GM12878 (cell line): ENCODE results near the gene BNIP2. TPM values are rescaled to one million over a fixed set of nuclear protein-coding genes. Genes with fewer than 3 reads are reported as not detected.

Experiments used
- CBX3 ChIP-seq: fragments of 200-600 bp; sonication (generic); IDR thresholded peaks from 2 replicates; pipeline ENCODE4 v1.6.1; 2016; ENCODE audit warnings: low read depth, borderline replicate concordance
- CHD1 ChIP-seq: IDR thresholded peaks from 2 replicates; pipeline ENCODE4 v1.6.1; 2012; ENCODE audit warnings: low read depth, low read length, improper control_type of control experiment
- CHD4 ChIP-seq: fragments of 200-600 bp; sonication (generic); IDR thresholded peaks from 2 replicates; pipeline ENCODE4 v1.6.1; 2016; ENCODE audit warnings: mild to moderate bottlenecking
- EED ChIP-seq: sonication (generic); IDR thresholded peaks from 2 replicates; pipeline ENCODE4 v1.6.1; 2016; ENCODE audit warnings: antibody characterized with exemption, low read depth
- FOS ChIP-seq: IDR thresholded peaks from 3 replicates; pipeline ENCODE4 v1.6.1; 2011; ENCODE audit warnings: borderline replicate concordance; ENCODE audit not compliant: insufficient read length; ENCODE audit errors: extremely low read depth
- HCFC1 ChIP-seq: fragments of 150-350 bp; IDR thresholded peaks from 2 replicates; pipeline ENCODE4 v1.6.1; 2014; ENCODE audit warnings: low read length
- HDAC2 ChIP-seq: fragments of 200-600 bp; sonication (generic); IDR thresholded peaks from 2 replicates; pipeline ENCODE4 v1.6.1; 2017
- IRF3 ChIP-seq: fragments of 450-650 bp; IDR thresholded peaks from 2 replicates; pipeline ENCODE4 v1.6.1; 2014; ENCODE audit warnings: mild to moderate bottlenecking
- MEF2A ChIP-seq: IDR thresholded peaks from 2 replicates; pipeline ENCODE4 v1.6.1; 2011; ENCODE audit warnings: low read depth, mild to moderate bottlenecking, low read length, moderate library complexity; ENCODE audit not compliant: insufficient read depth
- MXI1 ChIP-seq: fragments of 150-350 bp; IDR thresholded peaks from 2 replicates; pipeline ENCODE4 v1.6.1; 2011; ENCODE audit warnings: low read depth, mild to moderate bottlenecking, inconsistent platforms, low read length, improper control_type of control experiment
- NR2C2 ChIP-seq: IDR thresholded peaks from 2 replicates; pipeline ENCODE4 v1.6.1; 2011; ENCODE audit warnings: borderline replicate concordance, low read depth; ENCODE audit not compliant: control insufficient read depth, insufficient read length
- SMAD5 ChIP-seq: IDR thresholded peaks from 2 replicates; pipeline ENCODE4 v1.6.1; 2016; ENCODE audit warnings: antibody characterized with exemption, low read depth
- TCF12 ChIP-seq: IDR thresholded peaks from 2 replicates; pipeline ENCODE4 v1.6.1; 2011; ENCODE audit warnings: low read depth, mild to moderate bottlenecking, low read length
- TCF3 ChIP-seq: IDR thresholded peaks from 2 replicates; pipeline ENCODE4 v1.6.1; 2012; ENCODE audit warnings: low read depth, mild to moderate bottlenecking, low read length, borderline replicate concordance; ENCODE audit not compliant: insufficient read depth
- WRNIP1 ChIP-seq: IDR thresholded peaks from 2 replicates; pipeline ENCODE4 v1.6.1; 2011; ENCODE audit warnings: low read depth, low read length, improper control_type of control experiment, borderline replicate concordance
- ZNF24 ChIP-seq: fragments of 450-650 bp; IDR thresholded peaks from 2 replicates; pipeline ENCODE4 v1.6.1; 2017; ENCODE audit warnings: antibody characterized with exemption, mild to moderate bottlenecking
- ZNF384 ChIP-seq: IDR thresholded peaks from 2 replicates; pipeline ENCODE4 v1.6.1; 2012; ENCODE audit warnings: low read depth, mild to moderate bottlenecking, low read length, improper control_type of control experiment, borderline replicate concordance
- polyA plus RNA-seq, 11 experiments: library from polyadenylated mRNA; depleted of rRNA in 4 of 11; unstranded in 6 of 11; stranded (reverse) in 5 of 11; fragments of >200 nt; fragmentation: Nextera tagmentation in 4 of 11; fragmentation: Illumina TruSeq in 1 of 11; extraction: Ambion mirVana in 4 of 11; extraction: Trizol in 1 of 11; gene quantifications; 1 replicate in 1 of 11; 2 replicates in 10 of 11; pipeline versions ENCODE4 v1.2.1 to v1.2.3, GENCODE V29; 2011 to 2016; ENCODE audit warnings: inconsistent platforms in 2 of 11, missing spikeins in 2 of 11, low read depth in 1 of 11
- total RNA-seq, 4 experiments: library from RNA; depleted of rRNA in 3 of 4; stranded (reverse); fragments of >200 nt in 3 of 4; fragmentation: Illumina TruSeq in 1 of 4; extraction: Trizol in 1 of 4; gene quantifications; 2 replicates each; pipeline versions ENCODE4 v1.2.1 to v1.2.3, GENCODE V29; 2013 to 2021
- TF ChIP-seq, protein P1 (sequence below): fragments of 150-350 bp; IDR thresholded peaks from 2 replicates; pipeline ENCODE4 v1.6.1; 2014; ENCODE audit warnings: mild to moderate bottlenecking, low read depth, low read length
- TF ChIP-seq, protein P2 (sequence below): fragments of 450-650 bp; conservative IDR thresholded peaks from 2 replicates; pipeline ENCODE4 v1.6.1; 2017; ENCODE audit warnings: mild to moderate bottlenecking, moderate library complexity
- TF ChIP-seq, protein P3 (sequence below): IDR thresholded peaks from 2 replicates; pipeline ENCODE4 v1.6.1; 2012; ENCODE audit warnings: low read depth, low read length, improper control_type of control experiment
- TF ChIP-seq, protein P4 (sequence below): fragments of 450-650 bp; formaldehyde crosslinking; IDR thresholded peaks from 2 replicates; pipeline ENCODE4 v1.5.0; 2022; ENCODE audit warnings: mild to moderate bottlenecking, missing genetic modification characterization

Gene BNIP2
- total and polyA plus RNA-seq, 10 of the 15 experiments (the other 5 are each of a cell fraction or from before 2014, with no cell fraction given): 29.9 to 122 (median 67.7) TPM

DNA sequence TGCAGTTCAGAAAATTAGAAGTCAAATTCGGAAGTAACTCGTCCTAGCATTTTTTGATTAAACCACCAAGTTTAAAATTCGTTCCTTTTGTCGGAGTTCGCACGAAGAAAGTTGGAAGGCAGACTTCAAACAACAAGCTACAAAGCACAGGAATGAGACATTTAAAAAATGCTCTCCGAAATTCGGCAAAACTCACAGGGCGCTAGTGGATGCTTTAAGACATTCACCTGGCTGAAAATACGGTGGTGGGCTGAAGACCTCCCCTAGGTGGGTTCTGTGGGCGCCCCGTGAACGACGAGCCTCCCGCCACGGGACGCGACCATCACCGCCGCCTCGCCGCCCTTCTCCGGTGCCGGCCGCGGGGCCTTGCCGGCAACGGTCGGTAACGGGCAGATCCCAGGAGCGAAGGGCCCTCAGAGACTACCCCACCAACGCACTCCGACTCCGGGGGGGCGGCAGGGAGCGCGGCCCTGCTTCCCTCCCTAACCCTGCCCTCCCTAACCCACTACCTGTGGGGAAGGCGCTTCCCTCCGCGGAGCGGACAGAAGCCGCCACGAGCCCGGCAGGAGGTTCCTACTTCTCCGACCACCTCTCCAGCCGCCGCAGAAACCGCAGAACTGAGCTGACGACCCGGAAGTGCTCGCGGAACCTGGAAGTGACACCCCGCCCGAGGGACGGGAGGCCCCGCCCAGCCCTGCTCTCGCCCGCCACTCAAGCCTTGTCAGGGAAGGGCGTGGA, 32.1 kb downstream of the BNIP2 start, which contains the start of gene GTF2A2 (continued):
- TF ChIP-seq, protein P1, sequence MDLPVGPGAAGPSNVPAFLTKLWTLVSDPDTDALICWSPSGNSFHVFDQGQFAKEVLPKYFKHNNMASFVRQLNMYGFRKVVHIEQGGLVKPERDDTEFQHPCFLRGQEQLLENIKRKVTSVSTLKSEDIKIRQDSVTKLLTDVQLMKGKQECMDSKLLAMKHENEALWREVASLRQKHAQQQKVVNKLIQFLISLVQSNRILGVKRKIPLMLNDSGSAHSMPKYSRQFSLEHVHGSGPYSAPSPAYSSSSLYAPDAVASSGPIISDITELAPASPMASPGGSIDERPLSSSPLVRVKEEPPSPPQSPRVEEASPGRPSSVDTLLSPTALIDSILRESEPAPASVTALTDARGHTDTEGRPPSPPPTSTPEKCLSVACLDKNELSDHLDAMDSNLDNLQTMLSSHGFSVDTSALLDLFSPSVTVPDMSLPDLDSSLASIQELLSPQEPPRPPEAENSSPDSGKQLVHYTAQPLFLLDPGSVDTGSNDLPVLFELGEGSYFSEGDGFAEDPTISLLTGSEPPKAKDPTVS: no peak
- TF ChIP-seq FOS: no peak
- no peak for TF ChIP-seq CHD4
- no peak for TF ChIP-seq CBX3
- TF ChIP-seq, protein P2, sequence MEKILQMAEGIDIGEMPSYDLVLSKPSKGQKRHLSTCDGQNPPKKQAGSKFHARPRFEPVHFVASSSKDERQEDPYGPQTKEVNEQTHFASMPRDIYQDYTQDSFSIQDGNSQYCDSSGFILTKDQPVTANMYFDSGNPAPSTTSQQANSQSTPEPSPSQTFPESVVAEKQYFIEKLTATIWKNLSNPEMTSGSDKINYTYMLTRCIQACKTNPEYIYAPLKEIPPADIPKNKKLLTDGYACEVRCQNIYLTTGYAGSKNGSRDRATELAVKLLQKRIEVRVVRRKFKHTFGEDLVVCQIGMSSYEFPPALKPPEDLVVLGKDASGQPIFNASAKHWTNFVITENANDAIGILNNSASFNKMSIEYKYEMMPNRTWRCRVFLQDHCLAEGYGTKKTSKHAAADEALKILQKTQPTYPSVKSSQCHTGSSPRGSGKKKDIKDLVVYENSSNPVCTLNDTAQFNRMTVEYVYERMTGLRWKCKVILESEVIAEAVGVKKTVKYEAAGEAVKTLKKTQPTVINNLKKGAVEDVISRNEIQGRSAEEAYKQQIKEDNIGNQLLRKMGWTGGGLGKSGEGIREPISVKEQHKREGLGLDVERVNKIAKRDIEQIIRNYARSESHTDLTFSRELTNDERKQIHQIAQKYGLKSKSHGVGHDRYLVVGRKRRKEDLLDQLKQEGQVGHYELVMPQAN: peak; percentile 32; the same call in 1 of the 2 replicates
- 0 out of 2 replicates have a peak, but pooled peaks have one; percentile 44 for TF ChIP-seq TCF12
- TF ChIP-seq TCF3: peak; percentile 51; the same call in 1 of the 2 replicates
- TF ChIP-seq HDAC2: no peak
- TF ChIP-seq NR2C2: peak; percentile 56
- no peak for TF ChIP-seq CHD1
- TF ChIP-seq, protein P3, sequence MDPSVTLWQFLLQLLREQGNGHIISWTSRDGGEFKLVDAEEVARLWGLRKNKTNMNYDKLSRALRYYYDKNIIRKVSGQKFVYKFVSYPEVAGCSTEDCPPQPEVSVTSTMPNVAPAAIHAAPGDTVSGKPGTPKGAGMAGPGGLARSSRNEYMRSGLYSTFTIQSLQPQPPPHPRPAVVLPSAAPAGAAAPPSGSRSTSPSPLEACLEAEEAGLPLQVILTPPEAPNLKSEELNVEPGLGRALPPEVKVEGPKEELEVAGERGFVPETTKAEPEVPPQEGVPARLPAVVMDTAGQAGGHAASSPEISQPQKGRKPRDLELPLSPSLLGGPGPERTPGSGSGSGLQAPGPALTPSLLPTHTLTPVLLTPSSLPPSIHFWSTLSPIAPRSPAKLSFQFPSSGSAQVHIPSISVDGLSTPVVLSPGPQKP: no peak; the same call in 1 of the 2 replicates
- 0 out of 2 replicates have a peak, but pooled peaks have one; percentile 40 for TF ChIP-seq IRF3
- TF ChIP-seq, protein P4, sequence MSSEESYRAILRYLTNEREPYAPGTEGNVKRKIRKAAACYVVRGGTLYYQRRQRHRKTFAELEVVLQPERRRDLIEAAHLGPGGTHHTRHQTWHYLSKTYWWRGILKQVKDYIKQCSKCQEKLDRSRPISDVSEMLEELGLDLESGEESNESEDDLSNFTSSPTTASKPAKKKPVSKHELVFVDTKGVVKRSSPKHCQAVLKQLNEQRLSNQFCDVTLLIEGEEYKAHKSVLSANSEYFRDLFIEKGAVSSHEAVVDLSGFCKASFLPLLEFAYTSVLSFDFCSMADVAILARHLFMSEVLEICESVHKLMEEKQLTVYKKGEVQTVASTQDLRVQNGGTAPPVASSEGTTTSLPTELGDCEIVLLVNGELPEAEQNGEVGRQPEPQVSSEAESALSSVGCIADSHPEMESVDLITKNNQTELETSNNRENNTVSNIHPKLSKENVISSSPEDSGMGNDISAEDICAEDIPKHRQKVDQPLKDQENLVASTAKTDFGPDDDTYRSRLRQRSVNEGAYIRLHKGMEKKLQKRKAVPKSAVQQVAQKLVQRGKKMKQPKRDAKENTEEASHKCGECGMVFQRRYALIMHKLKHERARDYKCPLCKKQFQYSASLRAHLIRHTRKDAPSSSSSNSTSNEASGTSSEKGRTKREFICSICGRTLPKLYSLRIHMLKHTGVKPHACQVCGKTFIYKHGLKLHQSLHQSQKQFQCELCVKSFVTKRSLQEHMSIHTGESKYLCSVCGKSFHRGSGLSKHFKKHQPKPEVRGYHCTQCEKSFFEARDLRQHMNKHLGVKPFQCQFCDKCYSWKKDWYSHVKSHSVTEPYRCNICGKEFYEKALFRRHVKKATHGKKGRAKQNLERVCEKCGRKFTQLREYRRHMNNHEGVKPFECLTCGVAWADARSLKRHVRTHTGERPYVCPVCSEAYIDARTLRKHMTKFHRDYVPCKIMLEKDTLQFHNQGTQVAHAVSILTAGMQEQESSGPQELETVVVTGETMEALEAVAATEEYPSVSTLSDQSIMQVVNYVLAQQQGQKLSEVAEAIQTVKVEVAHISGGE: no peak
- TF ChIP-seq WRNIP1: no peak
- 0 out of 2 replicates have a peak, but pooled peaks have one; percentile 13 for TF ChIP-seq ZNF24
- TF ChIP-seq HCFC1: no peak; the same call in none of the 2 replicates
- TF ChIP-seq SMAD5: no peak; the same call in 1 of the 2 replicates
- no peak for TF ChIP-seq ZNF384
- TF ChIP-seq MEF2A: no peak
- TF ChIP-seq MXI1: peak; percentile 54
- TF ChIP-seq EED: peak; percentile 78
